ENCODE measurements around the gene CFAP100.

CFAP100 gene

GRCh38 chr3:126394179-126394976 lies at the start of gene CFAP100:
CFAP100 (plus strand) TSS chr3:126394909; CDS start chr3:126396001, 1,092 bp downstream.
- DNase-seq (ENCODE audit: low read depth): no peak

DNA sequence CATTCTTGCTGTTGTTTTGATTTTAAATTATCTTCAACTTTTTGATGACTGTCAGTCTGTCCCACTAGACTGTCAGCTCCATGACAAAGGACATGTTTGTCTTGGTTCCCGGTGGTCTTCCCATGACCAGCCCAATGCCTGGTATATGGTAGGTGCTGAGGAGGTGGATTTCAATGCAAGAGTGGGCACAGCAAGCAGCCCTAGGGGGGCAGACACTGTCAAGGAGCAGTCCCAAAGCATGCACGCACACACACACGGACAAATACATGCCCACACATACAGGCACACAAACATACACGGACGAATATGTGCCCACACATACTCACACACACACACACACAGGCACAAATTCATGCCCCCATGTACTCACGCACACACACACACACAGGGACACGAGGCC lies 49.5 kb upstream of the CFAP100 start:
- DNase-seq (ENCODE audit: low read depth): no peak

- DNase-seq (ENCODE audit: low read depth): no peak
Measured at GRCh38 chr3:126345641-126346460, 48.9 kb upstream of the CFAP100 start.

DNA sequence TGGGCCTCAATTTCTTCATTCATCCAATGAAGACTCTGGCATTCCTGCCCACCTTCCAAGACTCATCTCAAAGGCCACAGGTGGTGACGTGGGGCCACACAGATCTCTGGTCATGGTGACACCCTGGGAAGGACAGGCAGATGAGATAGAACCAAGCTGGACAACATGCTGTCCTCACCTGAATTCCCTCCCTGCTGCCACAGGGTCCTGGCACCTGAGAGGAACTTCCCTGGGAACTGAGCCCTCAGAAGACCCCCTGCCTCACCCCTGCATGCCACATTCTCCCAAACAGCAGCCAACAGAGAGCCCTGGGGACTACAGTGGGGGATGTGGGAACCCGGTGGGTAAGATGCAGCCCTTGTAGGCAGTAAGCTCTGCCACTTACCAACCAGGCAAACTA lies 48.2 kb upstream of the CFAP100 start:
- no peak for DNase-seq (ENCODE audit: low read depth)

- DNase-seq (ENCODE audit: low read depth): no peak
Measured at GRCh38 chr3:126347543-126348161, 47.1 kb upstream of the CFAP100 start.

DNA sequence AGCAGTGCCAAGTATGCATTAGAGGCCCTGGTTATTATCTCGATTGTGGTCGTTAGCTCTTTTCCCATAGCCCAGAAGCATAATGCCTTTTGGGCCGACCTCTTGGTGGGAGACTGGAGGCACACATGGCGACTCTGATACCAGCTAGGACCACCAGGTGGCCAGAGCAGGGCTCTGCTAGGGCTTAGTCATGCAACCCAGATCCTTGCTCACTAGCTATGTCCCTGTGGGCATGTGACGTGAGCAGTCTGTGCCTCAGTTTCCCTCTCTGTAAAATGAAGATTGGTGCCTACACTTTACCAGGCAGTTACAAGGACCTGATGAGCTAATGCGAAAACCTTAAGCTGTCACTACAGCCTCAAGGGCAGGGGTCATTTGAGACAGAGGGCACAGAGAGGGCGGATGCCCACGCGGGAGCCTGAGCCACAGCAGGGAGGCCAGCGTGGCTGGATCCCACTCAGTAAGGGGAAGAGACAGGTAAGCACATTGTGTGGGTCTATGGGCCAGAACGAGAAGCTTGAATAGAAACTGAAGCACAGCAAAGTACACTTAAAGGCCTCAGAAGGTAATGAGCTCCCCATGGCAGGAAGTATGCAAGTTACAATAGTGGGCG lies 46.3 kb upstream of the CFAP100 start:
- no peak for DNase-seq (ENCODE audit: low read depth)

GRCh38 chr3:126349071-126349470 lies 45.6 kb upstream of the CFAP100 start:
- no peak for DNase-seq (ENCODE audit: low read depth)

DNA sequence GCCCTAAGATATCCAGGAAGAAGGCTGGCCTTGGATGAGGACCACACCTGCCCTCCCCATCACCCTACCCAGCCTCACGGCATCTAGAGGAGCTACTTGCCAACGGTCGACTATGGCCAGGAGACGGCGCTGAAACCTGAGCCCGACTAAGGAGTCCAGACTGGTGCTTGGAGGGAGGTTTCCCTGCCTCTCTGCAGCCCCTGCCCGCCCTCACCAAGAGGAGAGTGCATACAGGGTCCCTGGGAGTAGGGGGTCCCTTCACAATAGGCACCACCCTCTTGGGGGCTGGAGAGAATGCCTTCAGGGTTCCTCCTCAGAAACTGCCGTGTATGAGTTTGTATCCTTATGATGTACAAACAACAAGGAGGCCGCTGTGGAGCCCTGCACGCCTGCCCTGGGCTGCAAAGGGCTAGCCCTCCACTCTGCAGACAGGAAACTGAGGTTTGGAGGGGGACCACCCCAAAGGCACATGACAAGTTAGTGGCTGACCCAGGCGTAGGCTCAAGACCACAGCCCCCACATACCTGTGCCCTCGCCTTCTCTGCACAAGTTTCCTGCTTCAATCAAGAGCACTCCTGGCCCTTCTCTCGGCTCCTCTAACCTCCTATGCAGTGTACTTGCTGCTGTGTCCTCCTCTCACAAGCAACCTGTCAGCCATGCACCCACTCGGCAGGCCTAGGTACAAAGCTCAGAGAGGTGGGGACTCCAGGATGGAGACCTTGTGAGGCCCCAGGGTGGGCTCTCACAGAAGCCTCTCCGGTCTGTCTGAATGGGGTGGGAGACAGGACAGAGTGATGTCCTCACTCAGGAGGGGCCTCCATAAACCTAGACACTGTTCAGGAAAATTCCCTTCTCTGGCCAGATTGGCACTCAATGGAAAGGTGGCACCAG lies 44.9 kb upstream of the CFAP100 start:
- no peak for DNase-seq (ENCODE audit: low read depth)

GRCh38 chr3:126350502-126351085 lies 44.1 kb upstream of the CFAP100 start:
- DNase-seq (ENCODE audit: low read depth): no peak

DNA sequence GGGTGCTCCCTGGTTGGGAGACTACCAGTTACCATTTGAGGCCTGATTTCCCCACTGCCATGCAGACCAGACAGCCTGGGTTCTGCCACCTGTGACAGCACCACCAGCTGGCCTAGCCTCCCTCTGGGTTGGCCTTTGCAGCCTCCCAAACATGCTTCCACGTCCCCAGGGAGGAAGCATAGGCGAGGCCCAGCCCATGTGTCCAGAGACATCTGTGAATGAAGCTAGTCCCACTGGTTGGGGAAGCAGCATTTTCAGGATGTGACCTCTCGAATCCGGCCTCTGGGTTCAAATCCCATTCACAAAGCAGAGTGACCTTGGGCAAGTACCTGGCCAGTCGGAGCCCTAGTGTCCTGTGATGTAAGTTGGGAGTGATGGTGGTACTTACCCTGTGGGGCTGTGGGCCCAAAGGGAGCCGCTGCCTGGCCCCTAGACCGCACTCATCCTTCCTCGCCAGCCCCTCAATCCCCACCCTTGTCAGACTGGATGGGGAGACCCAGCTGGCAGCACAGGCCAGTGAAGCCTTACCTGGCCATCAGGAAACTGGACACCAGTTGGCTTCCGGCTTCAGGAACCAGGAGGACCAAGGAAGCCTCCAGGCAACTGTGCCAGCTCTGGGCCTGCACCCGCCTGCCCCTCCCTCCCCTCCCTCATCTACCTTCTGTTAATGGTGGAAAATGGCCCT lies 43.5 kb upstream of the CFAP100 start:
- no peak for DNase-seq (ENCODE audit: low read depth)

- DNase-seq (ENCODE audit: low read depth): no peak
Measured at GRCh38 chr3:126351771-126352475, 42.8 kb upstream of the CFAP100 start.

DNA sequence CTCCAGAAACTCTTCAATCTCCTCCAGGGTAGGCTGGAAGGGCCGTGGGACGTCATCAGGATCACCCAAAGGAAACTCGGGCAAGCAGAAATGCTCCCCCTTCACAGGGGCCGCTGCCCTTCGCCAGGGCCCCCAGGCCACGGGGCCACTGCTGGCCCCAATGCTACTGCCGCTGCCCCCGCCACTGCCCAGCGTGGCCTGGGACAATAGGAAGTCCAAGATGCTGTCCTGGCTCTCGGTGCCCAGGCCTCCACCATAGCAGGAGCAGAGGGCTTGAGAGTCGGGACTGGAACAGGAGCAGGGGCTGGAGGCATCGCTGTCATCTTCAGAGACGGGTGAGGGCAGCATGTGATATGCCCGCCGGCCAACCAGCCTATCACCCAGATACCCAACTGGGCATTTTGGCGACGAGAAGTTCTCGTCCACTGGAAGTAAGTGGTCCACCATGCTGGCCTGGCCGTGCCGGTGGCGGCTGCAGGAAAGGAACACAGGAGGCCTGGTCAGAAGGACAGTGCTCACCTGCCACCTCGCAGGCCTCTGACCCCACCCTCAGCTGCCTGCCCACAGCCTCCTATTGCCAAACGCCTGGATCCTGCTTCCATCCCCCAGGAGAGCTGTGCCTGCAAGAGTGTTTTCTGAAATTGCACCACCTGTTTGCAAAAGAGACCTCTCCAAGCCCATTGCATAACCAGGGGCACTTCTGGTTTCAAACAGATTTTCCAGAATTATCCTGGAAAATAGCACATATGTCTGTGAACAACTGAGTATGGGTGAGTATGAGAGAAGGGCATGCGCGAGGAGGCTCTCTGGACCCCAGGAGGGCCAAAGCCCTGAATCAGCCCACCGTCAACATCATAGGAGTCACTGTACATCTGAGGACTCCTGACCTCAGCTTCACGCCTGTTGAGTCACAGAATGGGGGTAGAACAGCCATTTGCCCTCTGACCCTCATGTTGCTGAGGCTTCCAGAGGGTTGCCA lies 41.9 kb upstream of the CFAP100 start:
- DNase-seq (ENCODE audit: low read depth): no peak

DNA sequence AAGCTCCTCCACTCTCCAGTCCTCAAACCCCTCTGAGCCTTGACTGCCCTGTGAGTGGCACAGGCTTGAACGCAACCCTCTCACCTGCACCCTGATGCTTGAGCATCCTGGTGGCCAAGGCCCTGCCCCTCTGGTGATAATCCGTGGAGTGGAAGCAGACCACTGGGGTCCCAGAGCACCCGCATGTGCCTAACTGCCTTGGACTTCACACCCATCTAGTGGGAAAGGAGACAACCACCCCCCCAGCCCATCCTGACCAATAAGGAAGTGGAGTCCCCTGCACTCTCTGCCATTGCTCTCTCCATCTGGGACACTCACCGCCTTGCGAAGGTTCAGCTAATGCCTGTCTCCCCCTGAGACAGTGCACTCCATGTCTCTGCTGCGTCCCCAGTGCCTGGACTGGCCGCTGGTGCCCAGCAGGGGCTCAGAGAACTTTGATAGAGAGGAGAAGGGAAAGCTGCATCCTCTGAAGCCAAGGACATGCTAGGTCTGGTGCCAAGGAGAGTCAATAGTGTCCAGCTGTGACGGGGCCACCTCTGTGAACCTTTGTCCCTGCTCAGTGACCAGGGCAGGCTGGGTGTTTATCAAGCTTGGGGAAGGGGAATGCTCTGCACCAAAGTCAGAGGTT lies 40.9 kb upstream of the CFAP100 start:
- no peak for DNase-seq (ENCODE audit: low read depth)

DNA sequence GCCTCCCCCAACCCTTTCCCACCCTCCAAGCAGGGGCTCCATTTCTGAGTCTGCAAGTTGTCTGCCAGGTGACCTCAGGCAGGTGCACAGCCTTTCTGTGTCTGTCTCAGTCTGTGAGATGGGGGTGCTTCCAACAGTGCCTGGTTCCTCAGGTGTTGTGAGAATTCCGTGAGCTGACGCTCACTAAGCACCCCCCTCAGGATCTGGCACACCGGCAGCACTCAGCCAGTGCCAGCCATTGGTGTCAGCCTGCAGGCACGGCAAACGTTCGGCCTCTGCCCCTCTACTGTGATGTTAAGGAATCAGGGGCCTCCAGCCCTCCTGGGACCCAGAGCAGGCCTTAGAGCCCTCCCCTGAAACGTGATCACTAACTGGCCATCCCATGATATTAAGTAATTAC lies 39.9 kb upstream of the CFAP100 start:
- no peak for DNase-seq (ENCODE audit: low read depth)

DNA sequence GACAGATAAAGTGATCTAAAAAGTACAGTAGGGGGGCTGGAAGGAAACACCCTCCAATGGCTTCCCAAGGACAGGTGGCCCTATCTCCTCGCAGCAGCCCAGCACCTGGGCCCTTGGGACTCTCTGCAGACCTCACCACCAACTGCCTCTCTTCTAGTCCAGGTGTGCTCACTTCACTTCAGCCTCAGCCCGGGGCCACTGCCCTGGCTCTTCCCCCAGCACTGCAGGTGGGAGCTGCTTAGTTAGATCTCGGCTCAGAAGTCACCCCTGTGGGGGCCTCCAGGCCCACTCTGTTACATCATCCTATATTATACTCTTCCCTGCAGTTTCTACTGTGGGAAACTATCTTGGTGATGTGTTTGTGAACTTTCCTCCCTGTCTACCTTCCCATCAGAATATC lies 39.5 kb upstream of the CFAP100 start:
- DNase-seq (ENCODE audit: low read depth): no peak

DNA sequence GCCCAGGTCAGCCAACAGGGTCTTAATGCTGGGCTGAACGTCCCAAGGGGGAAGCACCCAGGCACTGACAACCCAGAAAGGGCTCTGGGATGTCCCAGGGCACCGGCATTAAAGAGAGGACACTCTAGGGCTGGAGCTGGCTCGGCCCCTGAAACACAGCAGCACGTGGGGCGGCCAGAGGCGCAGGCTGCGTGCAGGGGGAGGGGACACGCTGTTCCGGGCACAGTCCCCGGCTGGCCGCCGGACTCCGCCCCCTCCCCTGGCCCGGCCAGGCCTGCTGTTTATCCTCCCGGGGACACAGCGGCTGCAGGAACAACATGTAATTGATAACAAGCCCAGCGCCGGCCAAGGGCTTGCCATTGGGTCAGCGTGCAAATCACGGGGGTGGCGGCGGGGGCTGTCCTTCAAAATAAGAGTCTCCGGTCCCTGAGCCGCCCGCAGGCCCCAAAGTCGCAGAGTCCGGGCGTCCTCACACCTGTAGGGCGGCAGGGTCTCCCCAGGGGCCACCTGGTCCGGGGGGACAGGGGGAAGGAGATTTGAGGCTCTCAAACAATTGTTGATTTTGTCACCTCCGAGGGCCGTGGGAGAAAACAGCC lies 38.8 kb upstream of the CFAP100 start:
- peak; percentile 26 for DNase-seq (ENCODE audit: low read depth)

Measured in HS-27A (cell line).